Middle frontal gyrus (tissue), 1 donor: ENCODE measurements around the gene MX2.
"Not testable (repeated sequence)": the region's sequence is repeated elsewhere in the genome, so short reads cannot be mapped to it uniquely, and the experiment has no call there.

Experiments
- DNase-seq: peaks from one replicate; pipeline ENCODE4 v3.0.0-alpha.2; 2015; ENCODE audit warnings: low spot score; ENCODE audit errors: extremely low spot score

MX2 gene

GRCh38 chr21:41361786-41362604, at the start of gene MX2:
MX2 (plus strand) TSS chr21:41362027; CDS start chr21:41376907, 14,880 bp downstream.
- no peak for DNase-seq

- not testable (repeated sequence) for DNase-seq
These were observed 48.3 kb upstream of the MX2 start for GRCh38 chr21:41313285-41314164.

DNA sequence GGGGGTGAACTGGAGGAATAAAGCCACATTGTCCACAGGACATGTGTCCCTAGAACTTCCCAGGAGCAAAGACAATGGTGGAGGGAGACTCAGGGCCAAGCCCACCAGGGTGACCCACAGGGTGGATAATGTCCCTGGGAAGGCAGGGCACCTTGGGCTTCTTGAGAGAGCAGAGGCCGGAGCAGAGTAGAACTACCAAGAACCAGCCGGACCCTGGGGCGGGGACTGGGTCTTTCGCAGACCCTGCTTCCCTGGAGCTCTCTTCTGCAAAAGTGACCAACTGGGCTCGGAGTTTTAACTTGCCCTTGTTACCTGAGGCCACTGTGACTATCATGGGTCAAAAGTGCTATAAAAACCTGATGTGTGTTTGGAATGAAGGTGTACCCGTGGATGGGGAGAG, 46.1 kb upstream of the MX2 start:
- DNase-seq, result no peak

DNA sequence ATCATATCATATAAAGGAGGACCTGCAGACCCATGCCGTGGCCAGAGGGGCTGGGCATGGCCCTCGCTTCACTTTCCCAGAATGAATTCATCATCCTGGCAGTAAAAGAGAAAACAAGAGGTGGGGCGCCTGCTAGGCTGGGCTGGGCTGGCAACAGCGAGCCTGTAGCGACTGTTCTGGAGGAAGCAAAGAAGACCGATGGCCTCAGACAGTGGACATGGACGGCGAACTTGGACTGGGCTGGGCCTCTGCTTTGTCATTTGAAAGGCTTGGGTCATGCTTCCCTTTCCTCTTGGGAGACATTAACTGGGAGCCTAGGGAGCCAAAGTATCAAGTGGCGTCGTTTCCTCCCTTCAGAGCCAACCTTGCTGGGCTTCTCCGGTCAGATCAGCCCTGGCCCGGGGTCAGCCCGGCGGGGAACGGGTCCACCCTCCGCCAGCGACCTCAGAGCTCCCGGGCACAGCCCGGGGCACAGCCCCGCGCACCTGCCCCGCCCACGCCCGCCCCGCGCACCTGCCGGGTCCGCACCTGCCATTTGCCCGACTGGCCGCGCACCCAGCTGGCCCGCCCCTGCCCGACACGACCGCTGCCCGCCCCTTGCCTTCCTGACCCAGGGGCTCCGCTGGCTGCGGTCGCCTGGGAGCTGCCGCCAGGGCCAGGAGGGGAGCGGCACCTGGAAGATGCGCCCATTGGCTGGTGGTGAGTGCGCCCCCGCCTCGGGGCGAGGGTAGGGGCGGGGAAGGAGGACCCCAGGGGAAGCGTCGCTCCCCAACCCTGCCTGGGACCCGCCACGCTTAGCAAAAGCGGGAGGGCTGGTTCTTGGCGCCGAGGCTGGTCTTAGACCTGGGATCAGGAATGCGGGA, 45.4 kb upstream of the MX2 start, which contains the start of gene FAM3B:
TSS of gene FAM3B (plus strand) at position 602 of the 863 bp plus-strand sequence. CDS start at position 681, 79 bp downstream.
- DNase-seq, result no peak

DNA sequence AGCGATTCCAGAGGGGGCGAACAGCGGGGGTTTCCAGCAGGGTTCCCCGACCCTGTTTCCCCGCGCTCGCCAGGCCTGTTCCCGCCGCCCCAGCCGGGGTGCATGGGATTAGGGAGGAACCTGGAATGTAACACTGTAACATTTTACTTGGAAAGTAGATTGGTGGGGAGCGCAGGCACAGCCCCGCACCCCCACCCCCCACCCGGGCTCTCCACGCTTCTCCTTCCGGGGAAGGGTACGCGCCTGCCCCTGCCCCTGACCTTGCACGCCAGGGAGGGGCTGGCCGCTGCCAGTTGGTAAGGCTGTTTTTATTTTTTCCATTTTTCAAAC, 44.8 kb upstream of the MX2 start:
- no peak for DNase-seq

DNA sequence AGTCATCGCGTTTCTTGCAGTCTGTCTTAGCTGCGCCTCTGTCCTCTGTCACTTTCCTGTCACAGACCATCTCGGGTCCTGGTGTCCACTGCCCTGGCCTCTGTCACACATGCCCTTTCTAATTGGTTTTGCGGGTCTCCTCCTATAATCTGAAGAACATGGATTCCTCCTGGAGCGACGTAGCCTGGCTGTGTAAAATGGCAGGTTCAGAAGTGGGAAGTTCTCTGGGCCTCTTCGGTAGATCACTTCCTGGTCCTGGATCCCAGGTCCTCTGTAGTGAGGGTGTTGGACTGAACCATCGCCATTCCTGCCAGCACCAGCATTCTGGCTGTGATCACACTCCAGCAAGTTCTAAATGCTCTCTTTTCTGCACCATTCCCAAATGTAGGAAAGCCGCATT, 44.4 kb upstream of the MX2 start:
- no peak for DNase-seq

DNA sequence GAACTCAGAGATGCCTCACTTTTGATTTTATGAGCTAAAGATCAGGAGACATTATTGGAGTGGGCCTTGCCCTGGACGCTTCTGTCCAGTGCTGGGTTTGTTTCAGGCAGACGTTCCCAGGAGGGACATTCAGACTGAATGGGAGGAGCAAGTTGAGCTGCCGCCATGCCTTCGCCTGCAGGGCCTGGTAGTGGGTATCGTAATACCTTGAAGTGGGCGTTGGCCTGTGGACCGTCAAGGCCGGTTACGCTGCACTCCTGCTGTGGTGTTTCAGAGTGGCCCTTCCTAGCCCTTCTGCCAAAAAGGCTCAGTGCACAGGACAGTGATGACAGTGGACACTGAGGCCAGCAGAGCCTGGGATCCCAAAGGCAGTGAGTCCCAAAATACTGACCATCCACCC, 43.6 kb upstream of the MX2 start:
- no peak for DNase-seq

GRCh38 chr21:41319273-41319672, 42.6 kb upstream of the MX2 start:
- DNase-seq, result no peak

DNA sequence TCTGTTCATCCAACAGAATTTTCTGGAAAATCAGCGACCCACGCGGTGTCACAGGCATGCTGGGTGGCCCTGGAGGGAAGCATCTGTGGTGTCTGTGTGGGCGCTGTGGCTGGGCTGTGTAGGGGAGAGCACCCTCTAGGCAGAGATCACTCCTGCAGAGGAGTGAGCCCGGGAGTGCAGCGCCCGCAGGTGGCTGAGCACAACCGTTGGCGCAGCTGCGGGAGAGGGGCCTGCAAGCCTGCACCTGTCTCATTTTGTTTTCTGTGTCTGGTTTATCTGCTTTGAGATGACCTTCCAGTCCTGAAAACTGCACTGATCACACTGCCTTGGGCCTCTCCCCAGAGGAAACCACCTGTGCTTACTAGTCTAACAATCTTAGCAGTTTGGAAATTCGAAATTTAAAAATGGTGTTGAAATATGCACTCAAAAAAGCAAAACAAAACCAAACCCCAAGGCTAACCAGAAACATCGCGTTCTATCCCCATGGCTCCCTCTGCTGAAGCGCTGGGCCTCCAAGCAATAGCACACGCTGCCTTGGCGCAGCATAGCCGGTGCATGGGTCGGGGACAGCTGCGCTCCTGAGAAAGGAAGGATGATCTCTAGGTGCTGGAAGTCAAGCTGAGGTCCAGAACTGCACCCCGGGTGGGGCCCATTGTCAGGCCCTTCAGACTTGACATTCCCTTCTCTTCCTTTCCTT, 40.5 kb upstream of the MX2 start:
- no peak for DNase-seq

- DNase-seq, result no peak
These were observed 39.8 kb upstream of the MX2 start for GRCh38 chr21:41321908-41322495.

GRCh38 chr21:41322496-41323382, 39.1 kb upstream of the MX2 start:
- no peak for DNase-seq

DNA sequence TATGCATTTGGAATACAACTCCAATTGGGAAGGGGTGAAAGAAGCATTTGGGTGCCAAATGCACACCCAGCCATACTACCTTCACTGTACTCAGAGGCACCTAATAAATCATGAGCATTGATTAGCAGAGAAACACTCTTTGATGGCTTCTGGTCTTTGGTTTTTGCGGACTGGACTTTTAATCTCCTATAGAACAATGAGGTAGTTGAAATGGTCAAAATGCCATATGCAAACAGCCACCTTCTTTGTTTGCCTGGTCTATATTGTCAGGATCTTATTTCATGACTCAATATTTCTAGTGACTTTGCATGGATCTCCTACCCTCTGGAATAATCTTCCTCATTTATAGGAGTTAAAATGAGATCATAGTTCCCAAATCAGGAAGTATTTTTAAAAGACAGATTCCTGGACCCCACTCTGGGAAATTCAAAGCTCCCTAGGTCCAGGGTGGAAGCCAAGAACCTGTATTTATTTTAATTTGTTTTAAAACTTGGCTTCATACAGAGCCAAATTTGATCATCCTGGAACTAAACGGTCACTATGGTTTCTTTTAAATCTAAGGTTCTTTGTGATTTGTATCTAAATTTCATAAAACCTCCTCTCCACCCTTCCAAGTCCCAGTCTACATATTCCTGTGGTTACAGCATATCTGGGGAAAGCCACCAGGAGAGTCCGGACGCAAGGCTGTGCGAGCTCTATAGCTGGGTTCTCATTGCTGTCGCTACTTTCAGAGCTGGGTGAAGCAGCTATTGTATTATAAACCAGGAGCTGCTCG, 36.5 kb upstream of the MX2 start:
- no peak for DNase-seq

GRCh38 chr21:41326414-41327080, 35.3 kb upstream of the MX2 start:
- DNase-seq, result no peak

DNA sequence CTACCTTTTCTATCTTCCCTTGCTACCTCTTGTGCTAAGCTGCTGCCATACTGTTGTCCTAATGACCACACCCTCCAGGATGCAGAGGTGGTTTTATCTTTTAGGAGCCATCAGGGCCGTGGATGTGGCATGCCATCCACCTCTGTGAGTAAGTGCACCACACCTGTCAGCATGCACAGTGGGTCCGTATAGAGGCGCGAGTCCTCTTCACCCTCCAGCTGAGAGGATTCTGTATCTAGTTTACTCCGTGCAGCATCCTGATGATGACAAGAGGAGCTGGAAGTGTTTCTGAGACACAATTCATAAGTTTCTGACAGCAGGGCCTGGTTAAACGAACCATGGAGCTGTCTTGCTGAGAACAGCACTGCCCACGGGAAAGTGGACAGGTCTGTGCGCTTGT, 34.1 kb upstream of the MX2 start:
- no peak for DNase-seq

GRCh38 chr21:41328660-41329607, 32.9 kb upstream of the MX2 start:
- no peak for DNase-seq

DNA sequence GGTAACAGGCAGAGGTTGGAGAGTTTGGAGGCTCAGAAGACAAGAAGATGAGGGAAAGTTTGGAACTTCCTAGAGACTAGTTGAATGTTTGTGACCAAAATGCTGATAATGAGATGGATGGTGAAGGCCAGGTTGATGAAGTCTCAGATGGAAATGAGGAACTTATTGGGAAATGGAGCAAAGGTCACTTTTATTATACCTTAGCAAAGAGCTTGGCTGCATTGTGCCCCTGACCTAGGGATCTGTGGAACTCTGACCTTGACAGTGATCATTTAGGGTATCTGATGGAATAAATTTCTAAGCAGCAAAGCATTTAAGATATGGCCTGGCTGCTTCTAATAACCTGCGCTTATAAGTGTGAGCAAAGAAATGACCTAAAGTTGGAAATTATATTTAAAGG, 28.1 kb upstream of the MX2 start:
- no peak for DNase-seq

GRCh38 chr21:41337515-41337914, 24.3 kb upstream of the MX2 start:
- no peak for DNase-seq
